DMS79 (cell line): ENCODE measurements around the gene ANKRD65.
A peak's percentile ranks its signal among the peaks of the same experiment; 100 is the strongest.
"Not testable (repeated sequence)": the region's sequence is repeated elsewhere in the genome, so short reads cannot be mapped to it uniquely, and the experiment has no call there.

Experiments used
- DNase-seq: peaks from one replicate; lab custom pipeline; 2025; lab: John Stamatoyannopoulos, UW

The ANKRD65 gene

GRCh38 chr1:1421147-1421906 lies at the start of gene ANKRD65:
TSS of gene ANKRD65 (minus strand) at chr1:1421276. CDS start at chr1:1421005, 271 bp downstream.
- peak; percentile 82 for DNase-seq

- not testable (repeated sequence) for DNase-seq
Observed at GRCh38 chr1:1468196-1468985, 47.3 kb upstream of the ANKRD65 start.

GRCh38 chr1:1463312-1463711 lies 42.2 kb upstream of the ANKRD65 start:
- no peak for DNase-seq

GRCh38 chr1:1462318-1462966 lies 41.4 kb upstream of the ANKRD65 start:
- DNase-seq, result peak; percentile 53

- no peak for DNase-seq
Observed at GRCh38 chr1:1461721-1462317, 40.7 kb upstream of the ANKRD65 start.

GRCh38 chr1:1460540-1461130 lies 39.6 kb upstream of the ANKRD65 start:
- no peak for DNase-seq

GRCh38 chr1:1459711-1460110 lies 38.6 kb upstream of the ANKRD65 start:
- DNase-seq, result not testable (repeated sequence)

- DNase-seq, result not testable (repeated sequence)
Observed at GRCh38 chr1:1459156-1459555, 38.1 kb upstream of the ANKRD65 start.

GRCh38 chr1:1456683-1457255 lies 35.7 kb upstream of the ANKRD65 start:
- not testable (repeated sequence) for DNase-seq

GRCh38 chr1:1455934-1456333 lies 34.9 kb upstream of the ANKRD65 start:
- DNase-seq, result not testable (repeated sequence)

GRCh38 chr1:1455366-1455884 lies 34.3 kb upstream of the ANKRD65 start:
- DNase-seq, result no peak

- not testable (repeated sequence) for DNase-seq
Observed at GRCh38 chr1:1454286-1455056, 33.4 kb upstream of the ANKRD65 start.

GRCh38 chr1:1452882-1453281 lies 31.8 kb upstream of the ANKRD65 start:
- no peak for DNase-seq

- peak; percentile 21 for DNase-seq
Observed at GRCh38 chr1:1452365-1452739, 31.3 kb upstream of the ANKRD65 start.

GRCh38 chr1:1451696-1452364 lies 30.8 kb upstream of the ANKRD65 start:
- no peak for DNase-seq

GRCh38 chr1:1450616-1451015 lies 29.5 kb upstream of the ANKRD65 start:
- not testable (repeated sequence) for DNase-seq

GRCh38 chr1:1449099-1449739 lies 28.1 kb upstream of the ANKRD65 start, which contains the start of gene ATAD3C:
TSS of gene ATAD3C (plus strand) at chr1:1449689. CDS start at chr1:1450684, 995 bp downstream.
- DNase-seq, result no peak

- DNase-seq, result not testable (repeated sequence)
Observed at GRCh38 chr1:1446631-1447030, 25.6 kb upstream of the ANKRD65 start.

GRCh38 chr1:1442069-1442770 lies 21.1 kb upstream of the ANKRD65 start:
- DNase-seq, result no peak
